K562 (cell line): ENCODE measurements around the gene POM121C. TPM values are rescaled to one million over a fixed set of nuclear protein-coding genes. Genes with fewer than 3 reads are reported as not detected.
A peak's percentile ranks its signal among the peaks of the same experiment; 100 is the strongest.
"Not testable (repeated sequence)": the region's sequence is repeated elsewhere in the genome, so short reads cannot be mapped to it uniquely, and the experiment has no call there.

ENCODE experiments used
- ATAC-seq: fragments of 200-7000 bp; cut with Tn5 transposase; 3 replicates; pipeline ENCODE4 v1.9.1; 2020; ENCODE audit warnings: moderate library complexity
- BruUV-seq: library from RNA; stranded (reverse); fragments of 400-500 nt; replicated peaks from 2 replicates; lab custom pipeline; 2021; lab: Mats Ljungman, UMichigan
- CTCF ChIA-PET: fragments of 300-600 bp; formaldehyde crosslinking; extraction: SDS; loops from one replicate; lab custom pipeline; 2021; ENCODE audit warnings: low intra/inter-chr PET ratio; lab: Yijun Ruan, JAX
- POLR2A ChIA-PET: fragments of 300-600, 350-650 bp; sonication (Branson Sonifier 250); formaldehyde crosslinking; extraction: SDS; loops from one replicate; lab custom pipeline; 2021; ENCODE audit warnings: antibody characterized with exemption, inconsistent platforms; lab: Yijun Ruan, JAX
- DNase-seq, 4 experiments: peaks; one replicate each; pipeline versions ENCODE4 v3.0.0 to v3.0.0-alpha.2; 2011 to 2018; ENCODE audit warnings: low spot score in 3 of 4, mixed read lengths in 3 of 4; ENCODE audit errors: extremely low read depth in 1 of 4
- FAIRE-seq: peaks from 2 replicates; lab custom pipeline; 2011; peaks lifted over from hg19 to GRCh38; lab: Jason Lieb, UNC
- H2AFZ ChIP-seq: 2 replicates; pipeline ENCODE4 v1.6.0; 2011; ENCODE audit warnings: low read depth, low read length, control low read depth, inconsistent platforms
- H3K27ac ChIP-seq: fragments of 200-600 bp; 3 replicates; pipeline ENCODE4 v1.8.0; 2011; ENCODE audit warnings: low read depth, mild to moderate bottlenecking, control low read depth, inconsistent platforms, low read length, moderate library complexity, mixed read lengths; ENCODE audit errors: extremely low read depth
- H3K27me3 ChIP-seq, 2 experiments: fragments of 300-600 bp in 1 of 2; 2 replicates in 1 of 2; 3 replicates in 1 of 2; pipeline versions ENCODE4 v1.6.0 to v1.8.0; 2011; ENCODE audit warnings: inconsistent platforms in 2 of 2, low read length in 2 of 2, mild to moderate bottlenecking in 1 of 2, mixed read lengths in 1 of 2, moderate library complexity in 1 of 2; ENCODE audit not compliant: control insufficient read depth in 2 of 2, insufficient read depth in 2 of 2
- H3K36me3 ChIP-seq: fragments of 300-600 bp; 3 replicates; pipeline ENCODE4 v1.8.0; 2011; ENCODE audit warnings: mild to moderate bottlenecking, low read length, inconsistent platforms; ENCODE audit not compliant: control insufficient read depth, insufficient read depth
- H3K4me1 ChIP-seq, 2 experiments: fragments of 200-600 bp in 1 of 2; replicated peaks in 1 of 2; 2 replicates in 1 of 2; 3 replicates in 1 of 2; pipeline versions ENCODE4 v1.5.1 to v1.8.0; 2011; ENCODE audit warnings: inconsistent platforms in 2 of 2, low read length in 2 of 2, mild to moderate bottlenecking in 1 of 2, mixed read lengths in 1 of 2, moderate library complexity in 1 of 2; ENCODE audit not compliant: control insufficient read depth in 2 of 2, insufficient read depth in 2 of 2
- H3K4me2 ChIP-seq: 2 replicates; pipeline ENCODE4 v1.6.1; 2011; ENCODE audit warnings: low read length, control low read depth, inconsistent platforms, mixed read lengths; ENCODE audit not compliant: insufficient read depth
- H3K4me3 ChIP-seq: fragments of 200-600 bp; sonication (generic), shearing (Covaris generic); 2 replicates; pipeline ENCODE4 v1.5.1; 2016; ENCODE audit warnings: control low read depth, inconsistent platforms
- H3K79me2 ChIP-seq: fragments of 200-600 bp; 3 replicates; pipeline ENCODE4 v1.8.0; 2011; ENCODE audit warnings: low read length, inconsistent platforms; ENCODE audit not compliant: control insufficient read depth, insufficient read depth
- H3K9ac ChIP-seq, 2 experiments: 2 replicates each; pipeline versions ENCODE4 v1.6.0 to v1.6.1; 2011; ENCODE audit warnings: low read depth in 2 of 2, low read length in 2 of 2, control low read depth in 1 of 2, inconsistent platforms in 1 of 2, mild to moderate bottlenecking in 1 of 2, mixed read lengths in 1 of 2; ENCODE audit not compliant: insufficient read depth in 1 of 2
- H3K9me1 ChIP-seq: one replicate; pipeline ENCODE4 v1.6.0; 2011; ENCODE audit warnings: inconsistent platforms, mild to moderate bottlenecking, low read length, moderate library complexity; ENCODE audit not compliant: control insufficient read depth, insufficient read depth
- H3K9me3 ChIP-seq: replicated peaks from 2 replicates; pipeline ENCODE4 v1.5.1; 2011; ENCODE audit warnings: low read depth, low read length, inconsistent platforms; ENCODE audit not compliant: control insufficient read depth, insufficient read depth
- H4K20me1 ChIP-seq: replicated peaks from 2 replicates; pipeline ENCODE4 v1.6.1; 2011; ENCODE audit warnings: low read length, inconsistent platforms, mixed read lengths; ENCODE audit not compliant: control insufficient read depth, insufficient read depth
- MLLT1 ChIP-seq, 2 experiments: fragments of 450-650 bp; IDR thresholded peaks; 2 replicates each; pipeline ENCODE4 v1.6.1; 2016
- POLR2A ChIP-seq: fragments of 450-650 bp; conservative IDR thresholded peaks from 2 replicates; pipeline ENCODE4 v1.6.1; 2016
- POLR2G ChIP-seq: fragments of 200-400 bp; formaldehyde crosslinking; IDR thresholded peaks from 2 replicates; pipeline ENCODE4 v1.6.1; 2017; ENCODE audit warnings: low read depth, mild to moderate bottlenecking, antibody characterized with exemption, low read length, moderate library complexity
- RAD21 ChIP-seq, 2 experiments: fragments of 250-450 bp in 1 of 2; fragments of 450-650 bp in 1 of 2; sonication (Bioruptor Pico) in 1 of 2; formaldehyde crosslinking in 1 of 2; IDR thresholded peaks in 1 of 2; conservative IDR thresholded peaks in 1 of 2; 2 replicates each; pipeline versions ENCODE4 v1.4.0 to v1.8.0; 2020 to 2022; ENCODE audit warnings: mild to moderate bottlenecking in 2 of 2, moderate library complexity in 1 of 2
- ZBTB33 ChIP-seq: sonication (generic); formaldehyde crosslinking; IDR thresholded peaks from 2 replicates; pipeline ENCODE4 v1.8.1; 2023; ENCODE audit warnings: mild to moderate bottlenecking, missing genetic modification reagents
- WGBS: fragments of 100-300 bp; shearing (Covaris generic); methylation state at CpG from one replicate; pipeline ENCODE4 v1.1.6; 2016; ENCODE audit warnings: low coverage, mixed read lengths; ENCODE audit not compliant: insufficient coverage; ENCODE audit errors: missing lambda C conversion rate; 5-methylcytosine and 5-hydroxymethylcytosine counted together
- in situ Hi-C: fragments of 300-500 bp; cut with MboI; formaldehyde crosslinking; loops from 4 replicates; pipeline ENCODE4 v1.15.0; 2018; ENCODE audit warnings: inconsistent platforms, mixed read lengths
- intact Hi-C: fragments of 100-400 bp; cut with micrococcal nuclease; formaldehyde crosslinking; loops from 2 replicates; pipeline ENCODE4 v1.14.2; 2022
- polyA plus RNA-seq, 8 experiments: library from polyadenylated mRNA; depleted of rRNA in 4 of 8; stranded (reverse) in 5 of 8; unstranded in 3 of 8; fragments of >200 nt; fragmentation: Nextera tagmentation in 2 of 8; fragmentation: Illumina TruSeq in 1 of 8; extraction: Ambion mirVana in 2 of 8; extraction: Trizol in 1 of 8; gene quantifications; 2 replicates each; pipeline versions ENCODE4 v1.2.1 to v1.2.3, GENCODE V29; 2011 to 2014; ENCODE audit warnings: inconsistent platforms in 1 of 8, missing spikeins in 1 of 8
- total RNA-seq, 7 experiments: library from RNA; depleted of rRNA in 6 of 7; stranded (reverse); fragments of >200 nt in 6 of 7; fragmentation: Illumina TruSeq in 2 of 7; extraction: Trizol in 2 of 7; gene quantifications; 2 replicates each; pipeline versions ENCODE4 v1.2.1 to v1.2.3, GENCODE V29; 2011 to 2021; ENCODE audit warnings: low replicate concordance in 1 of 7

Gene POM121C
- total and polyA plus RNA-seq, 9 of the 15 experiments (the other 6 are each of a cell fraction or from before 2014, with no cell fraction given) = 7.1 to 119 (median 21.4) TPM

- H3K9me1 ChIP-seq, H3K4me2 ChIP-seq, in situ Hi-C loops, H2AFZ ChIP-seq, H3K27ac ChIP-seq, H3K9ac ChIP-seq, POLR2A ChIA-PET, BruUV-seq, intact Hi-C loops, DNase-seq, H3K4me1 ChIP-seq, H4K20me1 ChIP-seq, H3K79me2 ChIP-seq, H3K27me3 ChIP-seq, CTCF ChIA-PET, H3K4me3 ChIP-seq, H3K9me3 ChIP-seq: not testable (repeated sequence)
- WGBS = 94% methylated on average over 5 of the region's 20 CpGs
- TF ChIP-seq ZBTB33 = peak; percentile 82
- peak; percentile 41; the same call in 1 of the 2 replicates for TF ChIP-seq POLR2A
- TF ChIP-seq RAD21 (CRISPR knock-in tag; conservative IDR thresholded peaks at IDR 0.05 in 1 of 2, IDR thresholded peaks at IDR 0.05 in 1 of 2) = peak in 1 of 2 experiments; percentile 33; a peak in 2 of 4 replicates
- TF ChIP-seq MLLT1 (IDR thresholded peaks at IDR 0.05) = 0 out of 4 replicates have a peak, but pooled peaks of 1 of the 2 experiments have one; percentile 44
- 0 out of 2 replicates have a peak, but pooled peaks have one; percentile 33 for TF ChIP-seq POLR2G
- peaks cover 40% of the 10 kb centered on the region; the same call in 1 of the 3 replicates for H3K36me3 ChIP-seq
- FAIRE-seq = peak; percentile 74
- ATAC-seq = peak; percentile 83
These were observed 67.7 kb downstream of the POM121C start for GRCh38 chr7:75418292-75418858.
